ENCODE results near the gene DNMBP. TPM values are rescaled to one million over a fixed set of nuclear protein-coding genes. Genes with fewer than 3 reads are reported as not detected.

Gene DNMBP
- total RNA-seq, 1 experiment from 2014 or later, result 19.7 TPM

- ChIA-PET POLR2A (no interaction called here), CTCF (interaction anchor here (0.9 to 2.8 kb wide), 5 partner anchors 10 to 193 kb away, joined by 3 to 10 read pairs (median 3); partner anchors contain the start of gene DNMBP)
- TF ChIP-seq ATF3 (CRISPR knock-in tag; conservative IDR thresholded peaks at IDR 0.05), result no peak
- TF ChIP-seq ESRRA (CRISPR knock-in tag; IDR thresholded peaks at IDR 0.05; ENCODE audit: borderline replicate concordance), result no peak
- TF ChIP-seq NR2C2 (CRISPR knock-in tag; IDR thresholded peaks at IDR 0.05), result no peak
- no peak for TF ChIP-seq ZBTB43 (CRISPR knock-in tag; IDR thresholded peaks at IDR 0.05)
- TF ChIP-seq RELA (CRISPR knock-in tag; IDR thresholded peaks at IDR 0.05; ENCODE audit: borderline replicate concordance), result no peak
- TF ChIP-seq AR (CRISPR knock-in tag; IDR thresholded peaks at IDR 0.05), result no peak
- no peak for TF ChIP-seq HMGXB4 (CRISPR knock-in tag; IDR thresholded peaks at IDR 0.05)
- no peak for TF ChIP-seq ZMAT4 (CRISPR knock-in tag; IDR thresholded peaks at IDR 0.05)
- no peak for TF ChIP-seq PREB (CRISPR knock-in tag; IDR thresholded peaks at IDR 0.05; ENCODE audit: borderline replicate concordance)
- TF ChIP-seq NR3C1 (CRISPR knock-in tag; conservative IDR thresholded peaks at IDR 0.05; ENCODE audit: low read depth), result no peak
- no peak for TF ChIP-seq CBFB (CRISPR knock-in tag; IDR thresholded peaks at IDR 0.05; ENCODE audit: low read depth)
- no peak for TF ChIP-seq AFF4 (CRISPR knock-in tag; IDR thresholded peaks at IDR 0.05; ENCODE audit: borderline replicate concordance)
- TF ChIP-seq ZNF671 (CRISPR knock-in tag; IDR thresholded peaks at IDR 0.05), result no peak
- TF ChIP-seq GABPB1 (CRISPR knock-in tag; IDR thresholded peaks at IDR 0.05), result no peak
- Mint-ChIP-seq H3K36me3 (peaks cover under 1% of the 10 kb centered on the region), H3K9me3 (peaks cover 4% of the 10 kb centered on the region), H3K27ac (peak overlapping the region; percentile 59), H3K4me3 (no peak overlapping the region), H3K4me1 (peaks cover 27% of the 10 kb centered on the region), H3K27me3 (ENCODE audit: low read depth) (no peaks in the 10 kb centered on the region)
- ATAC-seq, result peak; percentile 46
- no peak for DNase-seq (ENCODE audit: low spot score)
Measured at GRCh38 chr10:100038561-100039071, 28.9 kb upstream of the DNMBP start.
